Right atrium auricular region (tissue), 2 donors: ENCODE data around the gene DRD1. TPM values are rescaled to one million over a fixed set of nuclear protein-coding genes. Genes with fewer than 3 reads are reported as not detected.
"Not testable (repeated sequence)": the region's sequence is repeated elsewhere in the genome, so short reads cannot be mapped to it uniquely, and the experiment has no call there.

Source experiments
- DNase-seq: peaks from one replicate; pipeline ENCODE4 v3.0.0-alpha.2; 2019; ENCODE audit warnings: low spot score
- H3K27ac ChIP-seq, 2 donors: fragments of 200-600 bp; sonication (generic); 1 replicate in 1 of 2; 2 replicates in 1 of 2; pipeline ENCODE4 v1.5.1; 2016 to 2019
- H3K27me3 ChIP-seq, 2 donors: fragments of 200-600 bp; sonication (generic); one replicate each; pipeline versions ENCODE4 v1.5.1 to v1.6.0; 2017 to 2019
- H3K36me3 ChIP-seq: fragments of 200-600 bp; sonication (generic); one replicate; pipeline ENCODE4 v1.5.1; 2016
- H3K4me1 ChIP-seq, 2 donors: fragments of 200-600 bp; sonication (generic); one replicate each; pipeline versions ENCODE4 v1.5.1 to v1.6.0; 2017 to 2019
- H3K4me3 ChIP-seq, 2 donors: fragments of 200-600 bp; sonication (generic); 1 replicate in 1 of 2; 2 replicates in 1 of 2; pipeline ENCODE4 v1.5.1; 2017 to 2019; ENCODE audit warnings: mild to moderate bottlenecking in 1 of 2, moderate library complexity in 1 of 2
- H3K9me3 ChIP-seq, 2 donors: fragments of 200-600 bp; sonication (generic); one replicate each; pipeline ENCODE4 v1.5.1; 2019
- CTCF ChIP-seq, 2 donors: fragments of 200-600 bp; sonication (generic); IDR thresholded peaks; one replicate each; pipeline ENCODE4 v1.5.1; 2019; ENCODE audit warnings: antibody characterized with exemption in 2 of 2
- total RNA-seq, 2 donors: library from RNA; depleted of rRNA; stranded (reverse); fragments of >200 nt; gene quantifications; one replicate each; pipeline ENCODE4 v1.1.0, GENCODE V29; 2016

DRD1 gene
- total RNA-seq, 2 donors from 2014 or later = not detected

GRCh38 chr5:175443514-175444059, 395 bp downstream of the DRD1 start:
- Histone ChIP-seq H3K27me3 (peaks cover 3 to 12% of the 10 kb centered on the region in 2 donors), H3K9me3 (no peaks in the 10 kb centered on the region), H3K36me3 (no peaks in the 10 kb centered on the region), H3K4me3 (peak overlapping the region in 1 of 2 donors; percentile 40), H3K4me1 (peaks cover 0 to 17% of the 10 kb centered on the region in 2 donors), H3K27ac (no peak overlapping the region)
- TF ChIP-seq CTCF (IDR thresholded peaks at IDR 0.05) = no peak
- no peak for DNase-seq

GRCh38 chr5:175438234-175438857, 5.6 kb downstream of the DRD1 start:
- no peaks in the 10 kb centered on the region for H3K36me3 ChIP-seq
- DNase-seq = no peak
- H3K4me1 ChIP-seq = no peaks in the 10 kb centered on the region
- no peak for TF ChIP-seq CTCF (IDR thresholded peaks at IDR 0.05)
- H3K27ac ChIP-seq = no peak overlapping the region
- H3K9me3 ChIP-seq = no peaks in the 10 kb centered on the region
- no peaks in the 10 kb centered on the region for H3K27me3 ChIP-seq
- H3K4me3 ChIP-seq = no peak overlapping the region

- Histone ChIP-seq H3K27me3 (no peaks in the 10 kb centered on the region), H3K4me1 (no peaks in the 10 kb centered on the region), H3K36me3 (no peaks in the 10 kb centered on the region), H3K4me3 (no peak overlapping the region), H3K27ac (no peak overlapping the region), H3K9me3 (no peaks in the 10 kb centered on the region)
- no peak for TF ChIP-seq CTCF (IDR thresholded peaks at IDR 0.05)
- DNase-seq = no peak
These were observed 7.6 kb downstream of the DRD1 start for GRCh38 chr5:175436359-175436758.

- Histone ChIP-seq H3K27ac (no peak overlapping the region), H3K4me3 (no peak overlapping the region), H3K36me3 (no peaks in the 10 kb centered on the region), H3K9me3 (no peaks in the 10 kb centered on the region), H3K4me1 (no peaks in the 10 kb centered on the region), H3K27me3 (no peaks in the 10 kb centered on the region)
- TF ChIP-seq CTCF (IDR thresholded peaks at IDR 0.05) = no peak
- no peak for DNase-seq
These were observed 9.2 kb downstream of the DRD1 start for GRCh38 chr5:175434800-175435199.

GRCh38 chr5:175427762-175428161, 16.2 kb downstream of the DRD1 start:
- no peaks in the 10 kb centered on the region for H3K4me1 ChIP-seq
- no peak for TF ChIP-seq CTCF (IDR thresholded peaks at IDR 0.05)
- H3K36me3 ChIP-seq = no peaks in the 10 kb centered on the region
- peaks cover 0 to 7% of the 10 kb centered on the region in 2 donors for H3K9me3 ChIP-seq
- H3K27ac ChIP-seq = no peak overlapping the region
- no peak for DNase-seq
- no peak overlapping the region for H3K4me3 ChIP-seq
- H3K27me3 ChIP-seq = no peaks in the 10 kb centered on the region

GRCh38 chr5:175424594-175424993, 19.4 kb downstream of the DRD1 start:
- not testable (repeated sequence) for DNase-seq, H3K36me3 ChIP-seq, H3K27ac ChIP-seq, H3K4me3 ChIP-seq, H3K4me1 ChIP-seq, H3K27me3 ChIP-seq, H3K9me3 ChIP-seq
